HG03280 (cell line): ENCODE results near the gene DNAJA3.
"Not testable (repeated sequence)": the region's sequence is repeated elsewhere in the genome, so short reads cannot be mapped to it uniquely, and the experiment has no call there.

Experiments
- ATAC-seq: cut with Tn5 transposase; IDR thresholded peaks from one replicate; pipeline ENCODE4 v1.9.1; 2021; ENCODE audit warnings: mild to moderate bottlenecking, moderate library complexity; ENCODE audit not compliant: unreplicated experiment

DNAJA3 gene

GRCh38 chr16:4386951-4387565 lies 38.6 kb upstream of the DNAJA3 start:
- ATAC-seq, result no peak

- ATAC-seq, result no peak
Observed at GRCh38 chr16:4387781-4388180, 37.9 kb upstream of the DNAJA3 start.

DNA sequence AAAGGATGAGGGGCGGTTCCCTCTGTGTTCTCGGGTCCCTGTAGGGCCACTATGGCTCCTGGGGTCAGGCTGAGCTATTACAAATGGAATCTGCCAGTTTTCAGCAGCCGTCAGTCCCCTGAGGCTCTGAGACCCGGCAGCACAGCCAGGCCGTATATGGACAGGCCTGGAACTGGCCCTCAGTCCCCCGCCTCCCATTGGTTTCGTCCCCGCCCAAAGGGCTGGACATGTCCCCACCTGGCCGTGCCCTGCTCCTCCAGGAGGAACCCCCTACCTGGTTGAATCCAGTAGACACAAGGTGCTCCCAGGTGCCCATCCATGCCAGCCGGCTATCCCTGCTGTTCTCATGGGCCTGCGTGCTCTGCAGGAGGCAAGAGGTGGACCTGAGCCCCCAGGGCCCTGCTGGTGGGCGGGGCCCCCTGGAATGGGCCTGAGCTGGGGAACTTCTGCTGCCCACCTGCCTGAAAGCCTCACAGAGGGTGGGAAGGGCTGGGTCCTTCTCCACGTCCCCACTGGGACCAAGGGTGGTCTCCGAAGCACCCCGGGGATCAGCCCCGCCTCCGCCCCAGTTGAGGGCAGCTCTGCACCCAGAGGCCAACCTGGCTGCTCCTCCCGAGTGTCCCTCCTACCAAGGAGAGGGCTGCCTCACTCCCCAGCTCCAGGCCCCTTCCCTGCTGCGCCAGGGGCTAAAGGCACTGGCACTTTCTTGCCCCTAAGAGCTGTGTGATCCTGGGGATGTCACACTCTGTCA lies 37.2 kb upstream of the DNAJA3 start:
- no peak for ATAC-seq

- ATAC-seq, result no peak
Observed at GRCh38 chr16:4389051-4389955, 36.4 kb upstream of the DNAJA3 start.

DNA sequence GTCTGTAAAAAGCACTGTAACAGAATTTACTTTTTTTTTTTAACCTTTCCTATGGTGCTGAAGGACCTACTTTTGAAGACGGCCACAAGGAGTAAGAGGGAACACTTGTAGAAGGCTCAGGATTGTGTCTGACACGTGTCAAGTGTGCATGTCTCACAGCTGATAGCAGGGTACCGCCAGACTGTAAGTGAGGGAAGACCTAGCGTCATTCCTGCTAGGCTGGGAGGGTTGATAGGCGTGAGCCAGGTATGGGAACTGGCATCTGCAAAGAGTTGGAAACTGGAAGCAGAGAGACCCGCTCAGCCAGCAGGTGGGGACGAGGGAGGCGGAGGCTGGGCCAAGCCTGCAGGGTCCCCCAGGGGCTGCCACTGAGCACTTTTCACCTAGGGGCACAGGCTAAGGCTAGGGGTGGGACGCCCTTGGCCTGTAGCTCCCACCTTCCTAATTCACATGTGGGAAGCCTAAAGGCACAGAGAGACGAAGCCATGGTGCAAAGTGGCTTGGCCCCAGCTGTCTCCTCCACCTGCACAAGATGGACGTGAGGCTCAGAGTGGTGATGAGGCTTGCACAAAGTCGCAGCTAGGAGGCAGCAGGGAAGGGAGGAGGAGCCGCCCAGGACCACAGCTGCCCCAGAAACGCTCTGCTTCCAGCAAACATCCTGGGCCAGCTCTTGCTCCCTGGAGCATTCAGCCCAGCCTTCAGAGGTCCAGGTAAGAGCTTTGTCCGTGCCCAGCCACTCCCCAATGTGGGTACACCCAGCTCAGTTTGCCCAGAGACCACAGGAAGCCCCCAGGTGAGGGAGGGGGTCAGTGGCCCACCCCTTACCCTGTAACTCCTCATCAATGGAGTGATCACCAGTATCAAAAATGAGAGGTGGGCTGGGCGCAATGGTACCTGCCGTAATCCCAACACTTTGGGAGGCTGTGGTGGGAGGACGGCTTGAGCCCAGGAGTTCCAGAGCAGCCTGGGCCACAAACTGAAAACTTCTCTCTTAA lies 35.1 kb upstream of the DNAJA3 start:
- no peak for ATAC-seq

GRCh38 chr16:4391631-4392381 lies 33.9 kb upstream of the DNAJA3 start:
- ATAC-seq, result no peak

GRCh38 chr16:4392382-4393239 lies 33.1 kb upstream of the DNAJA3 start:
- ATAC-seq, result no peak

GRCh38 chr16:4393240-4393600 lies 32.4 kb upstream of the DNAJA3 start:
- ATAC-seq, result no peak

- not testable (repeated sequence) for ATAC-seq
Observed at GRCh38 chr16:4393850-4394249, 31.8 kb upstream of the DNAJA3 start.

DNA sequence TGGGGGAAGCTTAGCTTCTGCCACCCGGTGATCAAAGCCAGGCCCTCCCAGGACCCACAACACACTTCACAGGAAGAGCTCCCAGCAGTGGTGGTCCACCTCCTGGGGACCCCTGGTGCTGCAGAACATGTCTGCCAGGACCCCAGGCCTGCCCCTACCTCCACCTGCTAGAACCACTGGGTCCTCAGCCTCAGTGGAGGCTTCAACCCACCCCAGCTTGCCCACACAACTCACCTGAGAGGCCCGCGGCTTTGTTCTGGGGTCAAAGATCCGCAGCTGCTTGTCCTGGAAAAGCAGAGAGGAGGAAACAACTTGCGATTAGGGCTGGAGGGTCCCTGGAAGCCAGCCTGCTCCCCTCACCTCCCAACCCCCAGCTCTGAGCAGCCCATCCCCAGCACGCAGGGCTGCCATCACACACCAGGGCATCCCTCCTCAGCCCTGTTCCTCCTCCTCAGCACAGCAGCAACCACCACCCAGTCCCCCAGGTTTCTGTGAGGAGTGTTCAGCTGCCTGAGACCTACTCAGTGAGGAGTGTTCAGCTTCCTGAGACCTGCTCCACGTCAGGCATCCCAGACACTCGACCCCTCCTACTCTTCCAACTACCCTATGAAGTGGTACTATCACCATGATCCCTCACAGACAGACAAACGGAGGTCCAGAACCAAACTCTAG lies 30.5 kb upstream of the DNAJA3 start:
- ATAC-seq, result no peak

DNA sequence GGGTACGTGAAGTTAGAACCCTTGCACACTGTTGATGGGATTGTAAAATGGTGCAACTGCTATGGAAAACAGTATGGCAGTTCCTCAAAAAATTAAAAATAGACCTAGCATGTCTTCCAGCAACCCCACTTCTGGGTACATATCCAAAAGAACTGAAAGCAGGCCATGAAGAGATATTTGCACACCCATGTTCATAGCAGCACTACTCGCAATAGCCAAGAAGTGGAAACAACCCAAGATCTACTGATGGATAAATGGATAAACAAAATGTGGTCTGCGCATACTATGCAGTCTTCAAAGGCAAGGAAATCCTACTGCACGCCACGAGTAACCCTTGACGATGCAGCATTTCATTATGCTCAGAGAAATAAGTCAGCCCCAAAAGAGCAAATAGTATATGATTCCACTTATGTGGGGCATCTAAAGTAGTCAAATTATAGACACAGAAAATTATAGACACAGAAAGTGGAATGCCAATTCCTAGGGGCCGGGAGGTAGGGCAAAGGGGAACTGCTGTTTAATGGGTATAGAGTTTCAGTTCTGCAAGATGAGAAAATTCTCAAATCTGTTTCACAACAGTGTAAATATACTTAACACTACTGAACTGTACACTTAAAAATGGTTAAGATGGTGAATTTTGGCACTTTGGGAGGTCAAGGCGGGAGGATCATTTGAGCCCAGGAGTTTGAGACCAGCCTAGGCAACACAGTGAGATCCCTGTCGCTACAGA lies 26.5 kb upstream of the DNAJA3 start:
- no peak for ATAC-seq

DNA sequence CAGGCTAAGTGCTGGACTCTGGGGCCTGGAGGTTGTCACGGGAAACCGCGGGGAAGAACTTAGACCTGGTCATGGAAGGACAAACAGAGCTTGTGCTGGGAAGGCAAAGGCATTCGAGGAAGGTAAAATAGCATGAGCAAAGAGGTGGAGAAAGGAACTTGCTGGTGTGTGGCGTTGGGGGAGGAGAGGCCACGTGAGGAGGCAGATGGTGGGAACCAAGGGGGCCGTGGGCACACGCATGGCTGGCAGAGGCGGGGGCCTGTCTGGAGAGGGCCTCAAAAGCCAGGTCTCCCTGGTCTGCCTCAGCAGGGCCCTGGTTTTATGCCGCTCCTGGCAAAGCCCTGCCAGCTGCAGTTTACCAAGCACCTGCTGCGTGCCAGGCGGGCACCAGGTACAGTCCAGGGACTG lies 24.6 kb upstream of the DNAJA3 start:
- ATAC-seq, result no peak

- ATAC-seq, result no peak
Observed at GRCh38 chr16:4401510-4401909, 24.2 kb upstream of the DNAJA3 start.

DNA sequence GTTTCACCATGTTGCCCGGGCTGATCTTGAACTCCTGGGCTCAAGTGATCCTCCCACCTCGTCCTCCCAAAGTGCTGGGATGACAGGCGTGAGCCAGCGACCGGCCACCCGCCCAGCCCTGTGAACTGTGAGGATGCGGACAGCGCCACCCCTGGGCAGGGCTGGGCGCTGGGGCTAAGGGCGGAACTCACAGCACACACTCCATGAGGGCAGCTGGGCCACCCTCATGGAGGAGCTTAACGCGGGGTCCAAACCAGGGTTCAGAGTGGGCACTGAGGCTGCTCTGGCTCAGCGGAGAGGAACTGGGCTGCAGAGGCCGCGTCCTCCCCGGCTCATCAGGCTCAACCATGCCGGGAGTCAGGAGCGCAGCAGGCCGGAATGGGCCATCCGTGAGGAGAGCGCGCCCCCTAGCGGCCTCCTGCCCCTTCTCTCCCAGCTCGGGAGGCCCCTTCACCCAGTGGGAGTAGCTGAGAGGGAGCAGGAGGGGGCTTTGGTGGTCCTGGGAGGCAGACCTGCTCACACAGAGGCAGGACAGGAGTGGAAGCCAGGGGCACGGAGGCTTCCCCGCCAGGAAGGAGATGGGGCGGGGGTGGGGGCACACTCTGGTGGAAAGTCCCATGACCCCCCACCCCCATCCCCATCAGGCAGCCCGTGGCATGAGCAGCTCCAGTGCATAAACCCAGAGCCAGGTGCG lies 23.1 kb upstream of the DNAJA3 start:
- no peak for ATAC-seq

- no peak for ATAC-seq
Observed at GRCh38 chr16:4403133-4403949, 22.3 kb upstream of the DNAJA3 start.

DNA sequence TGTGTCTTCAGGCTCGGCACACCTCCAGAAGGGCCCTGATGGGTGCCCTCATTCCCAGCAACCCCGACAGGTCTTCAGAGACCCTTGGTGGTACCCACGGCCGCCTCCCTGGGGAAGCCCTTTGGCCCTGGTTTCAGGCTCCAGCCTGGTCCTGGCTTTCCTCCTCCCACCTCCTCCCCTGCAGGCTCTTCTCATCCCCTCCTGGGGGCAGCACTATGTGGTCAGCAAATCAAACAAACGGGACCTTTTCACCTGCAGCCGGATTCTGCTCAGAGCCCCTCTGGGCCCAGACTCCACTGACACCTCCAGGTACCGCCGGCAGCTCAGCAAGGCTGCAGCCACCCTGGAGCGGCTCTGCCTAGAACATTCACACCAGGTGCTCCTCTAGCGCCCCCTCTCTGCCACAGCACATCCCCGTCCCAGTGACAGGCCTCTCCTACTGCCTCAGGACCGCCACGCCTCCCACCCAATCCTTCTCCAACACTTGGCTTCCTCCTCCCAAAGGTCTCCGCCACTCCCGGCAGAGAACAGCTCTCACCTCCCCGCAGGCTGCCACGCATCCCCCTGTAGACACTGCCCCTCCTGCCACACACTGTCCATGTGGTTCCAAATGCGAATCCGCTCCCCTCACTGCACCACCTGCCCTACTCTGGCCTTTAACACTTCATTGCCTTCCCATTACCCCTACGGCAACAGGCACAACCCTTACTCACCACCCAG lies 21.3 kb upstream of the DNAJA3 start:
- ATAC-seq, result no peak
